GM18499 (cell line): ENCODE data around the gene CLCNKA.
"Not testable (repeated sequence)": the region's sequence is repeated elsewhere in the genome, so short reads cannot be mapped to it uniquely, and the experiment has no call there.

Experiments used
- ATAC-seq: cut with Tn5 transposase; IDR thresholded peaks from one replicate; pipeline ENCODE4 v1.9.1; 2021; ENCODE audit warnings: moderate number of reproducible peaks; ENCODE audit not compliant: insufficient read depth, unreplicated experiment

CLCNKA gene

DNA sequence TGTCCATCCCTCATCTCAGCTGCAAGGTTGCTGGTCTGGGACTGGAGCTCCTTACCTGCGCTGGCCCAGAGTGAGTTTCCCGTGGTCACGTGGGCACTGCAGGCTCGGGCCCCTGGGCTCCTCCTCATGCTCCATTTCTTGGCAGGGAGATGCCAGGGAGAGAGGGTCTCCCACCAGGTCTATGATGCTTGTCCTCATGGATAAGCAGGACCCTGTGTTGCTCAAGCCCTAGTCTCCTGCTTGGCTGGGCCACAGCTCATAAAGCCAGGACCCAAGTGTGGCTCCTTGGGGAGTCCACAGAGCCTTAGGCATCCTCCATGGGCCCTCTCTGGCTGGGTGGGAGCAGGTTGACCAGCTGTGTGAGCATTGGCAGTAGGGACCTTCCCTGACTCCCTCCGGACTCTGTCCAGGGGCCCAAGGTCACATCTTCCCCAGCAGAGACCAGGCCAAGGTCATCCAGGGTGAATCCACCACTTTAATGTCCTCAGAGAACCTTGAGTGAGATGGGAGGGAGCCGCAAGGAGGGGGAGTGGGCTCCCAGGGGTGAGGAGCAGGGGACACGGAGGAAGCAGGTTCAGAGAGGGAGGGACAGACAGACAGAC, 35.6 kb downstream of the CLCNKA start:
- ATAC-seq: not testable (repeated sequence)

- not testable (repeated sequence) for ATAC-seq
Measured at GRCh38 chr1:16058394-16059120, 36.7 kb downstream of the CLCNKA start.

- no peak for ATAC-seq
Measured at GRCh38 chr1:16061266-16061665, 39.4 kb downstream of the CLCNKA start.

DNA sequence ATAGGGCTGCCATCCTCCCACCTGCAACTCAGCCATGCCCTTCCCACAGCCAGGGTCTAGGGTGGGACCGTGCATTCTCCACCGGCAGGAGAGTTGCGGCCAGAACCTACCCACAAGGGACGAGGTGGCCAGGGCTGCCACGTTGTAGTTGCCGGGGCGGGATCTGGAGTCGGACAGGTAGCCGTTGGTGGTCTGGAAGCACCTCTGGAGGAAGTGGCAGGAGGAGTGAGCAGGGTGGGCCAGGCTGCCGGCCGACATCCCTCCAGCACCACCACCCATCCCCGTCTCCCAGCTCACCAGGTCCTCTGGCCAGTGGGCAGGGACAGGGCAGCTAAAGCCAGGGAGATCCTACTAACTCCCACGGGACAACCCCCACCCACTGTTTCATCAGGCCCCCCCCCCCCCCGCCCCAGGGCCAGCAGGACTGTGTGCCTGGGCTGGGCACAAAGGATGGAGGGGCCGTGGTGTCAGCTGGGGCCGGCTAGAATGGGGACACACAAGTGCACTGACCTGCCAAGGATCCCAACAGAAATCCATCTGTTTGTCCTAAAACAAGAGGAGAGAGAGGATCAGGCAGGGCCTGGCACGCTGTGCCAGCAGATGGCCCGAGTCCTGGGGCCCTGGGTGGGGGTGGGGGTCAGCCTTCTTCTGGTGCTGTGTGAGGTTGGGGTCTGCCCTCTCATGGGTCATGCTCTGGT, 40.3 kb downstream of the CLCNKA start:
- ATAC-seq: not testable (repeated sequence)

GRCh38 chr1:16062687-16063075, 40.8 kb downstream of the CLCNKA start:
- ATAC-seq: not testable (repeated sequence)

GRCh38 chr1:16063226-16063829, 41.5 kb downstream of the CLCNKA start:
- no peak for ATAC-seq

DNA sequence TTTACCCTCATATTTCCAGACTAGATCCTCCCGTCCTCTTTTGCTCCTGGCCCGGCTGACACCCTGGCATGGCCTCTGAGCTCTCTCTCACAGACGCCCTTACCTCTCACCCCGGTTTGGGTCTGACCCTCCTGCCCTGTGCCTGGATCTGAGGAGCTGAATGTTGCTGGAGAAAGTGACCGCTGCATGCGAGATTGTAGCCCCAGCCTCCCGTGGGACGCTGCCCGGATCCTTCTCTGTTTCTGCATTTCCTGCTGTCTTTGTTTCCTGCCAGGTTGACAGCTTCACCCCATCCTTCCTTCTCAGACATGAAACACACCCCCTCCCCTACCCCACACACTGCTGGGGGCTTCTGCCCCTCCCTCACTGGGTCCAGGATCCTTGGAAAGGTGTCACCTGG, 42.1 kb downstream of the CLCNKA start:
- ATAC-seq: no peak

- ATAC-seq: no peak
Measured at GRCh38 chr1:16064536-16065268, 42.9 kb downstream of the CLCNKA start.

DNA sequence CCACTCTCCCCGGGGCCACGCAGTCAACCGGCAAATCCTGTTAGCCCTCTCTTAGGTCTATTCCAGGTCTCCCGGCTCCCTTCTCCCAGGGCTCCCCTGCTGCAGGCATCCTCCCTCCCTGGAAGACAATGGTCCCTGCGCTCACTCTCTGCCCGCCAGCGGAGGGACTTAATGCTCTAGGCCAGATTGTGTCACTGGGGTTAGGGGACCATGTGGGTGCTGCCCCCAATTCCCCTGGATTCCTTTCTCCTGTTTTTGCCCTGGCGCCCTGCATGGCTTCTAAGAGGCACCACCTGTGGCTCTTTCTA, 43.4 kb downstream of the CLCNKA start:
- ATAC-seq: no peak

GRCh38 chr1:16066245-16066644, 44.4 kb downstream of the CLCNKA start:
- no peak for ATAC-seq

- ATAC-seq: no peak
Measured at GRCh38 chr1:16067127-16067768, 45.4 kb downstream of the CLCNKA start.

GRCh38 chr1:16067933-16068332, 46.1 kb downstream of the CLCNKA start:
- no peak for ATAC-seq

DNA sequence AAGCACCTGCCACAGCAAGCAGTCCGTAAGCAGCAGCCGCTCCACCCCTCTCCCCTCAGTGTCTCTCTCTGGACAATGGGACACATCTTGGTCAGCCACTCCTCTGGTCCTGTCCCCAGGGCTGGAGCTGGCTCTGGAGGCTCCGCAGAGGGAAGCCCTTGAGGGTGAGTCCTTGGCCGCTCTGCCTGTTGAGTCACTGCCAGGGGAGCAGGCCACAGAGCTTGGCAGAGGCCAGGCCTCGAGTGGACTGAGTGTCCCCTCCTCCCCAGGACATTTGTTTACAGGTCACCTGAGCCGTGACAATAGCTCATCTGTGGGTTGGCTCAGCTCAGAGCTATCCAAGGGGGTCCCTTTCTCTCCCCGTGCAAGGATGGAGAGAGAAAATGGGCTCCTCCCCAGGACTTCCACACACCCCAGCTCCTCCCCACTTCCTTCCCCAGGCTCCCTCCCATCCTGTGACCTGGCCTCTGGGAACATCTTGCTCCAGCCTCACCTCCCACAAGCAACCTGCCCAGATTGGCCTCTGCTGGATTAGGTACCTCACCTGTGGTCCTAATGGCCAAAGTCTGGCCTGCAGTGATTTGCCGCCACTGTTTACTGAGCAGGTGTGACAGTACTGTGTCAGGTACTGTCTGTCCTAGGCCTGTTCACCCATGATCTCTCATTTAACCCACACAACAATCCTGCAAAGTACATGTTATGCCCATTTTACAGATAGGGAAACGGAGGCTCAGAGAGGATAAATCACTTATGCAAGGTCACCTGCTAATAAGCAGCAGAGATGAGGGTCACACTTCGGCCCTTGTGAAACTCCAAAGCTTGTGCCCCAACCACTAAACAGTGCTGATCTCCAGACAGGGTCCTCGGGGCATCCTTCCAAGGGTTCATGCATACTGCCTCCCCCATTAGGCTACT, 46.8 kb downstream of the CLCNKA start:
- no peak for ATAC-seq

GRCh38 chr1:16070640-16071355, 49.0 kb downstream of the CLCNKA start:
- no peak for ATAC-seq

DNA sequence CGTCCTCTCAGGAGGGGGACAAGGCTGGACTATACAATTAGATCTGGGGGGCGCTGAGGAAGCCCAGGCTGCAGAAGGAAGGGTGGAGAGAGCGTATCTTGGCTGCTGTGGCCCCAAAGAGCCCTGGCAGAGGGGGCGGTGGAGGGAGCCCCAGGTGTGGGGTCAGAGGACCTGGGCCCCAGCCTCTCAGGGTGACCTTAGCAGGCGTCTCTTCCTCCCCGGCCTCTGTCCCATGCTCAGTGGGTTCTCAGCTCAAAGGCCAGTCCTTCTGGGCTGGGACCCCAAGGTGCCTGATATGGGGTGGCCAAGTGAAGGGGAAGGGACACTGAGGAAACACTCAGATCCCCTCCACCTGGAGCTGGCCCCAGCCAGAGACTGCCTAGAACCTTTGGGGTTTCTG, 49.8 kb downstream of the CLCNKA start:
- no peak for ATAC-seq

GRCh38 chr1:16072095-16072494, 50.3 kb downstream of the CLCNKA start:
- no peak for ATAC-seq

- no peak for ATAC-seq
Measured at GRCh38 chr1:16072616-16073484, 51.0 kb downstream of the CLCNKA start.
